GM19467 (cell line): Measurements from ENCODE around the gene MLN.

Source experiments
- ATAC-seq: cut with Tn5 transposase; IDR thresholded peaks from one replicate; pipeline ENCODE4 v1.9.1; 2021; ENCODE audit warnings: mild to moderate bottlenecking, moderate library complexity; ENCODE audit not compliant: unreplicated experiment

Gene MLN

GRCh38 chr6:33774774-33775173 lies 29.0 kb downstream of the MLN start:
- ATAC-seq = no peak

GRCh38 chr6:33772902-33773472 lies 30.8 kb downstream of the MLN start:
- ATAC-seq = no peak

- no peak for ATAC-seq
Observed at GRCh38 chr6:33772082-33772830, 31.5 kb downstream of the MLN start.

- no peak for ATAC-seq
Observed at GRCh38 chr6:33771146-33772081, 32.4 kb downstream of the MLN start.

- no peak for ATAC-seq
Observed at GRCh38 chr6:33770833-33771145, 33.0 kb downstream of the MLN start.

- no peak for ATAC-seq
Observed at GRCh38 chr6:33770124-33770832, 33.5 kb downstream of the MLN start.

GRCh38 chr6:33769248-33769821 lies 34.5 kb downstream of the MLN start:
- ATAC-seq = no peak

GRCh38 chr6:33768644-33769120 lies 35.1 kb downstream of the MLN start:
- ATAC-seq = no peak

- ATAC-seq = no peak
Observed at GRCh38 chr6:33766921-33767907, 36.6 kb downstream of the MLN start.

GRCh38 chr6:33765368-33765767 lies 38.4 kb downstream of the MLN start:
- no peak for ATAC-seq

- ATAC-seq = no peak
Observed at GRCh38 chr6:33764036-33764435, 39.8 kb downstream of the MLN start.

GRCh38 chr6:33763483-33763882 lies 40.3 kb downstream of the MLN start:
- ATAC-seq = no peak

- ATAC-seq = no peak
Observed at GRCh38 chr6:33762713-33763112, 41.1 kb downstream of the MLN start.

- no peak for ATAC-seq
Observed at GRCh38 chr6:33761922-33762629, 41.7 kb downstream of the MLN start.

- ATAC-seq = no peak
Observed at GRCh38 chr6:33761581-33761921, 42.3 kb downstream of the MLN start.

- ATAC-seq = no peak
Observed at GRCh38 chr6:33759887-33760629, 43.7 kb downstream of the MLN start.

GRCh38 chr6:33758815-33759216 lies 45.0 kb downstream of the MLN start:
- no peak for ATAC-seq

- ATAC-seq = no peak
Observed at GRCh38 chr6:33757906-33758305, 45.9 kb downstream of the MLN start.
